IMR-90 (cell line): ENCODE measurements around the gene MBOAT2.

Source experiments
- BHLHE40 ChIP-seq: fragments of 150-350 bp; IDR thresholded peaks from 2 replicates; pipeline ENCODE4 v1.6.1; 2016; ENCODE audit warnings: mild to moderate bottlenecking, low read depth, low read length
- CEBPB ChIP-seq: IDR thresholded peaks from 2 replicates; pipeline ENCODE4 v1.6.1; 2012; ENCODE audit warnings: low read depth, low read length, improper control_type of control experiment
- CHD1 ChIP-seq: IDR thresholded peaks from 2 replicates; pipeline ENCODE4 v1.6.1; 2012; ENCODE audit warnings: low read depth, low read length, improper control_type of control experiment
- CTCF ChIP-seq: conservative IDR thresholded peaks from 2 replicates; pipeline ENCODE4 v1.5.1; 2012; ENCODE audit warnings: mild to moderate bottlenecking, low read depth, low read length, improper control_type of control experiment
- ELK1 ChIP-seq: fragments of 150-350 bp; IDR thresholded peaks from 2 replicates; pipeline ENCODE4 v1.6.1; 2016; ENCODE audit warnings: low read depth, mild to moderate bottlenecking, low read length, moderate library complexity, borderline replicate concordance
- FOS ChIP-seq: fragments of 150-350 bp; IDR thresholded peaks from 2 replicates; pipeline ENCODE4 v1.6.1; 2016; ENCODE audit warnings: low read depth, low read length
- MAFK ChIP-seq: IDR thresholded peaks from 2 replicates; pipeline ENCODE4 v1.6.1; 2012; ENCODE audit warnings: low read depth, low read length, improper control_type of control experiment
- MAZ ChIP-seq: IDR thresholded peaks from 2 replicates; pipeline ENCODE4 v1.6.1; 2012; ENCODE audit warnings: low read depth, mild to moderate bottlenecking, low read length, improper control_type of control experiment, moderate library complexity, borderline replicate concordance
- MXI1 ChIP-seq: IDR thresholded peaks from 2 replicates; pipeline ENCODE4 v1.6.1; 2012; ENCODE audit warnings: low read depth, mild to moderate bottlenecking, low read length, moderate library complexity, borderline replicate concordance
- POLR2A ChIP-seq: IDR thresholded peaks from 2 replicates; pipeline ENCODE4 v1.6.1; 2012; ENCODE audit warnings: mild to moderate bottlenecking, low read depth, low read length
- RAD21 ChIP-seq: IDR thresholded peaks from 2 replicates; pipeline ENCODE4 v1.6.1; 2012; ENCODE audit warnings: low read length, improper control_type of control experiment
- RCOR1 ChIP-seq: IDR thresholded peaks from 2 replicates; pipeline ENCODE4 v1.6.1; 2012; ENCODE audit warnings: mild to moderate bottlenecking, low read length, improper control_type of control experiment; ENCODE audit not compliant: insufficient replicate concordance
- SMC3 ChIP-seq: fragments of 150-350 bp; IDR thresholded peaks from 2 replicates; pipeline ENCODE4 v1.6.1; 2016; ENCODE audit warnings: low read depth, mild to moderate bottlenecking, antibody characterized with exemption, low read length, moderate library complexity
- USF2 ChIP-seq: fragments of 150-350 bp; IDR thresholded peaks from 2 replicates; pipeline ENCODE4 v1.6.1; 2017; ENCODE audit warnings: mild to moderate bottlenecking, antibody characterized with exemption, low read length, low read depth

GRCh38 chr2:9000442-9000841 is 3.0 kb downstream of the MBOAT2 start:
- TF ChIP-seq CTCF (no peak), ELK1 (no peak), SMC3 (no peak), USF2 (no peak), CHD1 (no peak), POLR2A (no peak), RAD21 (no peak), MAFK (no peak), CEBPB (no peak), FOS (no peak), BHLHE40 (no peak), MAZ (no peak), MXI1 (no peak), RCOR1 (no peak)
